GM21825 (cell line): ENCODE data around the gene FAM13A.
"Not testable (repeated sequence)": the region's sequence is repeated elsewhere in the genome, so short reads cannot be mapped to it uniquely, and the experiment has no call there.

Experiments
- ATAC-seq: cut with Tn5 transposase; IDR thresholded peaks from one replicate; pipeline ENCODE4 v1.9.1; 2021; ENCODE audit warnings: mild to moderate bottlenecking, moderate library complexity; ENCODE audit not compliant: unreplicated experiment

Gene FAM13A

DNA sequence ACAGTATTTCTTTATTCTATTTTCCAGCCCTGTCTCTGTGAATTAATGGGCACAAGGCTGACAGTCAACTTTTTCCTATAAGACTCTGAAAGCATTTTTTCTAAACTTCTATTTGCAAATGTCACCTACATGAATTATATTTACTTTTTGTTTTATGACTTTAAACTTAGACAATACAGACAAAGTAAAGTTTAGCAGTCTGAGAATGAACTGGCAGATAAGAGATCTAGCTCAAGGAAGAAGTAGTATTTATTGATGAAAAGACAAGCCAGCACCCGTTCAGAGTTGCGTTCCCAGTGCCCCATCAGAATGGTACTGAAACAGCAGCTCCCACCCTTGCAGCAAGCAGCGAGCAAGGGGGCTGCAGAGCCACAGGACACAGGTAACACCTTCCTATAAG lies 148.5 kb downstream of the FAM13A start:
- no peak for ATAC-seq

DNA sequence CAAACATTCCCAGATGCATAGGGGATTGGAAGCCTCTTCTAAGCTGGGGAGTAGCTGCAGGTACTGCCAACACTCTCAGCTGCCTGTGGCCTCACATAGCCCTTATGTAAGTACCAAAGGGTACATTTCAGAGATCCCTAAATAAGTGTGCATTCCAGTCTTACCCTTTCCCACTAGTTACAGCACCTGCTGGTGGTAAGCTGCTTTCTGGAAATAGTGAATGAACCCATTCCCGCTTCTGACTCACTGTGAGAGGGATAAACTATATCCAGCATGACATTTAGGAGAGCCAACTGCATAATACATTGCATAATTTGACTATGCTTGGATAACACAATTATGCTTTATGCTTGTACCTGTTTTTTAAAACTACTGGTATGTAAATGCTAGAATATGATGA lies 149.0 kb downstream of the FAM13A start:
- ATAC-seq = no peak

DNA sequence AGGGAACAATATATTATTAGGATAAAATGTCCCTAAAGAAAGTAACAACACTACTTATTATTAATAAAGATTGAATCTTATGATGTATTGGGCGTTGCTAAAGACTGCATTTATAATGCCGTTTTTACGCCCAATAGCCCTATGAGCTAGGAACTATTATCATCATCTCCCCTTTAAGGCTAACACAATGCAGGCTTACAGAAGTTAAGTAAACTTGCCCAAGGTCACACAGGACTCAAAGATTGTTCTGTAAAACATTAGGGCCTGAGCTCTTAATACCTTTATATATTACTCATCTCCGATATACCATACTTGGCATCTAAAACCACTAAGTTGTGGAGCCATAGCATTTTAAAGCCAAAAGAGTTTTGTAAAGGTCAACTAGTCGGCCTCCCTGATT lies 149.5 kb downstream of the FAM13A start:
- ATAC-seq = no peak

DNA sequence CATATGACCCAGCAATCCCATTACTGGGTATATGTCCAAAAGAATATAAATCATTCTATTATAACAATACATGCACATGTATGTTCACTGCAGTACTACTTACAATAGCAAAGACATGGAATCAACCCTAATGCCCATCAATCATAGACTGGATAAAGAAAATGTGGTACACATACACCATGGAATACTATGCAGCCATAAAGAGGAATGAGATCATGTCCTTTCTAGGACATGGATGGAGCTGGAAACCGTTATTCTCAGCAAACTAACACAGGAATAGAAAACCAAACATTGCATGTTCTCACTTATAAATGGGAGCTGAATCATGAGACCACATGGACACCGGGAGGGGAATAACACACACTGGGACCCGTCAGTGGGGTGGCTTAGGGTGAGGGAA lies 152.7 kb downstream of the FAM13A start:
- ATAC-seq = not testable (repeated sequence)

DNA sequence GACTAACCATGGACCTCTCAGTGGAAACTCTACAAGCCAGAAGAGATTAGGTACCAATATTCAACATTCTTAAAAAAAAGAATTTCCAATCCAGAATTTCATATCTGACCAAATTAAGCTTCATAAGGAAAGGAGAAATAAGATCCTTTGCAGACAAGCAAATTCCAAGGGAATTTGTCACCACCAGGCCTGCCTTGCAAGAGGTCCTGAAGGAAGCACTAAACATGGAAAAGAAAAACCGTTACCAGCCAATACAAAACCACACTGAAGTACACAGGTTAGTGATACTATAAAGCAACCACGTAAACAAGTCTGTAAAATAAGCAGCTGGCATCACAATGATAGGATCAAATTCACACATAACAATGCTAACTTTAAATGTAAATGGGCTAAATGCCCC lies 156.6 kb downstream of the FAM13A start:
- ATAC-seq = no peak

DNA sequence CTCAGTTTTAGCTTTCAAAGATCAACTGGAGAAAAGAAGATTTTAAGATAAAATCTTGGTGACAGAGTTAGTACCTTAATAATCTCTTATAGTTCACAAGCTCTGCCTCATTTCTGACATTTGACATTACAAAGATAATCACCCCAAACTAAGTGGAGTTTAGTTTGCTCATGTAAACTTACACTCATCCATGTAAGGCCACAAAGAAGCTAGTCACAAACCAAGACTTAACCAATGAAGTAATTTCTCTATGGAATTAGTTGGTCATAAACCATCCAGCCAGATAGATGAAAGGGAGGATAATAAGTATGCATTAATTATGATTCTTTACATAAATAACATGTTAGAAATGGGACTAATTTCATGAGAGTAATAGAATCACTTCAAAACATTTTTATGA lies 159.2 kb downstream of the FAM13A start:
- ATAC-seq = no peak

DNA sequence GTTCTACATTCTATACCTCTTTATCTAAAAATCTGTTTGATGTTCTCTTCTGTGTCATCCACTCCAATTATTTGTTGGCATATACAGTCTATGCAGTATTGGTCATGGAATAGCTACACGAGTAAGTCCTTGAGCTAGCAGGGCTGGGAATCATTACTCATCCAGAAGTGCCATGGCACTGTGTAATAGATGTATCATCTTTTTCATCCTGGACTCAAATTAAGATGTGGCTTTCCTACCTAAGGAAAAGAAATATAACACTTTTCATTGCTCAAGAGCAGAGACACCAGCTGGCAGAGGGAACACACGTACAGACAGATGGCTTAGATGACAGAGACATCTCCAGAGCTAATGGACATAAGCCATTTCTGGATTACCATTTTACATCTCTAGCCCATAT lies 159.8 kb downstream of the FAM13A start:
- no peak for ATAC-seq

DNA sequence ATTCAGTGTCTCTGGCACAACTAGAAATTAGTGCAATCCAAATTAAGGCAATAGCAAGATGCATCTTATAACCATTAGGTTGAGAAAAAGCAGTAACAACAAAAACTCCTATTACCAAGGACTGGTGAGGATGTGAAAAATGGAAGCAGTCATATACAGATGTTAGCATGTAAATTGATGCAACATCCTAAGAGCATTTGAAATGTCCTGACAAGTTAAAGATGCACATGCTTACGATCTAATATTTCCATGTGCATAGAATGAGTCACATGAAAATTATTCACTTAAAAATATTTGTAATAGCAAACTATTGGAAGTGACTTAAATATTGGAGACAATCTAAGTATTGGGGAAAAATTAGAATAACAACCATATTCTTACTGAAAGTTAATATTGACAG lies 163.0 kb downstream of the FAM13A start:
- ATAC-seq = no peak

DNA sequence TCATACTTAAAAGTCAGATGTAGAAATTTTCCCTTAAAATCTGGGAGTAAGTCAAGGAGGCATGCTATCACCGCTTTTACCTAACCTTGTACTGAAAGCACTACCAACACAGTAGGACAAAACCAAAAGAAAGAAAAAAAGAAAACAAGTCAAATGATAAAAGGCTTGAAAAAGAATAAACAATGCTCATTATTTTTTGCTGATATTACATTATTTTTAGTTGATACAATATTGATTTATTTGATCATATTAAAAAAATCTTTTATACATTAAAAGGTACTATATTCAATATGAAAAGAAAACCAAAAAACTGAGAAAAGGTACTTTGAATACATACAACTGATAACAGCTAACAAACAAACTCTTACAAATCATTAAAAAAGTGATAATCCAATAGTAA lies 164.3 kb downstream of the FAM13A start:
- ATAC-seq = no peak

GRCh38 chr4:88891636-88892035 lies 165.3 kb downstream of the FAM13A start:
- ATAC-seq = no peak

DNA sequence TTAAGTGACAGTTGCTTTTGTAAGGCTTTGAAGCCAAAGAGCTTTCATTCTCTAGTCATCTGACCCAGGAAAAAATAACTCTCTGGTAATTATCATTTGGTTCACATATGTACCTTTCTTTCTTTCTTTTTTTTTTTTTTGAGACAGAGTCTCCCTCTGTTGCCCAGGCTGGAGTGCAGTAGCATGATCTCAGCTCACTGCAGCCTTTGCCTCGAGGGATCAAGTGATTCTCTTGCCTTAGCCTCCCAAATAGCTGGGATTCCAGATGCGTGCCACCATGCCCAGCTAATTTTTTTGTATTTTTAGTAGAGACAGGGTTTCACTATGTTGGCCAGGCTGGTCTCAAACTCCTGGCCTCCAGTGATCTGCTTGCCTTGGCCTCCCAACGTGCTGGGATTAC lies 169.6 kb downstream of the FAM13A start:
- ATAC-seq = not testable (repeated sequence)

- no peak for ATAC-seq
Observed at GRCh38 chr4:88881227-88881569, 175.8 kb downstream of the FAM13A start.

GRCh38 chr4:88880501-88881226 lies 176.3 kb downstream of the FAM13A start:
- ATAC-seq = no peak

DNA sequence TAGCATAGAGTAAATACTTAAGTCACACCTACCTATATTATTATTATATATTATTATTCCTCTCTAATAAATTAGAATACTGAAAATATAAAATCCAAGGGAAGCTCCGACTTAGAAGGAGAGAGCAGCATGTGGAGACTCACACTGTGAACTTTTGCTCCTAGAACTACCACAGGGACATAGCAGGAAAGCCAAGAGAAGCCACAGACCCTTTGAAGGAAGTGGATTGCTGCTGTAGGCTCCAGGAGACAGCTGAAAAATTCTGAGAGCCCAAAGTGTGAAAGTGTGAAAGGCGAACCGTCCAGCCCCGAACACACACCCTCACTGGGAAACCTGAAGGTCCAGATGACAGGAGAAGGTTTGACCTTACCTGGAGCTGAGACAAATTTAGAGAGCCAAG lies 177.0 kb downstream of the FAM13A start:
- ATAC-seq = no peak

DNA sequence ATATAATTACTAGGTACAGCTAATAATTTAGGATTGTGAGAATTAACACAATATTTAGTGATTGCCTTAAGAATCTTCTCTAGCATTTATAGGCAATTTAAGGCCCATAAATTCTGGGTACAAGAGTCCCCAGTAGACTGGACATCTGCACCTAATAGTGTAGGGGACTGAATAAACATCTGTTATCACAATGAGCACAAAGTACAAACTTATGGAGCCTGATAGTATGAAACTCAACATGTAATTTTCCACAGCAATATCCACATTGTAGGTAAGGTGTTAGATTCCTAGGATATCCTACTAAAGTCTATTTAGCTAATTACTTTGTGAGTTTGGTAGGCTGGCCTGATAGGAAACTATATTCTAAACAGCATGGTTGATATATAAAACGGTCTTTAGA lies 178.3 kb downstream of the FAM13A start:
- ATAC-seq = no peak

DNA sequence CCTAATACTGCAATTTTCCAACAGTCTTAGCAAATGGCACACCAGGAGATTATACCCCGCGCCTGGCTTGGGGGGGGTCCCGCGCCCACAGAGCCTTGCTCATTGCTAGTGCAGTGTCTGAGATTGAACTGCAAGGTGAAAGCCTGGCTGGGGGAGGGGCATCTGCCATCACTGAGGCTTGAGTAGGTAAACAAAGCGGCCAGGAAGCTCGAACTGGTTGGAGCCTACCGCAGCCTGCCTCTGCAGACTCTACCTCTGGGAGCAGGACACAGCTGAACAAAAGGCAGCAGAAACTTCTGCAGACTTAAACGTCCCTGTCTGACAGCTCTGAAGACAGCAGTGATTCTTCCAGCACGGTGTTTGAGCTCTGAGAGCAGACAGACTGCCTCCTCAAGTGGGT lies 186.6 kb downstream of the FAM13A start:
- no peak for ATAC-seq

DNA sequence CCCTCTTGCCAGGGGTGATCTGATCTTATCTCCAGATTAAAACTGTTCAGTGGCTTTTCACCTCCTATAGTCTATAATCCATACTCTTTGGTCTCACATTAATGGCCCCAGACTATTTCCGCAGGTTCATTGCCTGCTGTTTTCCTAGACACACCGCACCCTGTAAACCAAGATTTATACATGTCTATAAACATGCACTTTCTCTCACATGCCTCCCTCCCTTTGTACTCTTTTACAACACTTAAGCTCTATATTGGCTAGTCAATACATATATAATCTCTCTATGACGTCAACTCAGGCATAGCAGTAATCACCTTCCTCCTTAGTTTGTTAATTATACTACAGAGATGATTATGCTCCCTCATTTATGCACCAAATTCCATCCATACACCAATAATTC lies 188.5 kb downstream of the FAM13A start:
- ATAC-seq = no peak

GRCh38 chr4:88866862-88867550 lies 190.0 kb downstream of the FAM13A start:
- no peak for ATAC-seq

DNA sequence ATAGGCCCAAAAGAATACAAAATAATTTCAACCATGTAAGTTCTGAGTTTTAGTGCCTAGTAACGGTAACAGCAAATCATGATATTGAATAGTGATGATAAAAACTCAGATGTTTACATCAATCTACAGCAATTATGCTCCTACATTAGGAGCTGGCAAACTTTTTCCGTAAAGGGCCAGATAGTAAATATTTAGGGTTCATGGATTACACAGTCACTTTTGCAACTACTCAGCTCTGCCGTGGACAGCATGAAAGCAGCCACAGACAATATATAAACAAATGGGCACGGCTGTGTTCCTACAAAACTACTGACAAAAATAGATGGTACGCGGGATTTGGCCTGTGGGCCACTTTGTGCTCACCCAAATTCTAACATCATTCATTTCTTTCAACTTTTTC lies 191.5 kb downstream of the FAM13A start:
- ATAC-seq = no peak

- ATAC-seq = no peak
Observed at GRCh38 chr4:88865046-88865445, 191.9 kb downstream of the FAM13A start.

DNA sequence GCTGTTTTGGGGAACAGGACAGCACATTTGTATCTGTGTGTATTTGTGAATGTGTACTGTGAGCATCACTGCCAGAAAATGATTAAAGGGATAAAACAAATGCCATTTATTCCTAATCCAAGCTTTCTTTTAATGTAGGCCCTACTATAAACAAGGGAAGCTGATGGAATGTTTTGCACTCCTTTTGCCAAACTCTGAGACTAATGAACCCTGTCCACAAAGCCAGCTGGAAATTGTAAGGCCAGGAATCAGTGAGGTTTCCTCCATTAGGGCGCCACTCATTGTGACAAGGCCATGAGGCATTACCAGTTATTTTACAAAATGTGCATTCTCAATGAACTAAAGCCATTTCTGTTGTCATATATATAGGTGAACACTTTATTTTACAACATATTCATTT lies 196.4 kb downstream of the FAM13A start:
- no peak for ATAC-seq

- peak; percentile 23 for ATAC-seq
Observed at GRCh38 chr4:88859191-88859812, 197.7 kb downstream of the FAM13A start.
